Liver (tissue), 9 donors: ENCODE measurements around the gene CCDC178. TPM values are rescaled to one million over a fixed set of nuclear protein-coding genes. Genes with fewer than 3 reads are reported as not detected.

Experiments
- DNase-seq: peaks from one replicate; pipeline ENCODE4 v3.0.0-alpha.2; 2017; ENCODE audit warnings: low spot score
- H3K27ac ChIP-seq, 2 donors: one replicate each; pipeline ENCODE4 v1.7.0; 2013; ENCODE audit warnings: inconsistent platforms in 2 of 2, low read length in 2 of 2, control low read depth in 1 of 2, low read depth in 1 of 2, mild to moderate bottlenecking in 1 of 2
- H3K27me3 ChIP-seq, 4 donors: one replicate each; pipeline versions ENCODE4 v1.6.1 to v1.7.0; 2013; ENCODE audit warnings: low read length in 3 of 4, inconsistent platforms in 1 of 4, mild to moderate bottlenecking in 1 of 4, moderate library complexity in 1 of 4; ENCODE audit not compliant: control insufficient read depth in 4 of 4, insufficient read depth in 4 of 4
- H3K36me3 ChIP-seq, 4 donors: one replicate each; pipeline versions ENCODE4 v1.6.1 to v1.7.0; 2013; ENCODE audit warnings: low read length in 3 of 4, mild to moderate bottlenecking in 3 of 4, low read depth in 1 of 4, moderate library complexity in 1 of 4; ENCODE audit not compliant: control insufficient read depth in 4 of 4, insufficient read depth in 3 of 4
- H3K4me1 ChIP-seq, 4 donors: one replicate each; pipeline versions ENCODE4 v1.6.1 to v1.7.0; 2013; ENCODE audit warnings: low read length in 3 of 4, mild to moderate bottlenecking in 3 of 4, moderate library complexity in 1 of 4; ENCODE audit not compliant: control insufficient read depth in 4 of 4, insufficient read depth in 4 of 4
- H3K4me3 ChIP-seq, 3 donors: one replicate each; pipeline versions ENCODE4 v1.6.1 to v1.7.0; 2013; ENCODE audit warnings: low read length in 3 of 3, control low read depth in 1 of 3, low read depth in 1 of 3, mild to moderate bottlenecking in 1 of 3
- H3K9ac ChIP-seq, 2 donors: one replicate each; pipeline ENCODE4 v1.7.0; 2013; ENCODE audit warnings: low read length in 2 of 2, mild to moderate bottlenecking in 2 of 2, moderate library complexity in 2 of 2, control low read depth in 1 of 2, low read depth in 1 of 2
- H3K9me3 ChIP-seq, 4 donors: one replicate each; pipeline versions ENCODE4 v1.6.1 to v1.7.0; 2013; ENCODE audit warnings: low read length in 3 of 4; ENCODE audit not compliant: control insufficient read depth in 4 of 4
- EGR1 ChIP-seq, 2 donors: IDR thresholded peaks; 2 replicates each; pipeline ENCODE4 v1.6.1; 2016 to 2018; ENCODE audit warnings: antibody characterized with exemption in 2 of 2, low read depth in 2 of 2
- FOXA2 ChIP-seq: IDR thresholded peaks from 2 replicates; pipeline ENCODE4 v1.6.1; 2016; ENCODE audit warnings: antibody characterized with exemption
- GABPA ChIP-seq, 2 donors: IDR thresholded peaks in 1 of 2; conservative IDR thresholded peaks in 1 of 2; 2 replicates each; pipeline ENCODE4 v1.6.1; 2016; ENCODE audit warnings: antibody characterized with exemption in 2 of 2, mild to moderate bottlenecking in 1 of 2, moderate library complexity in 1 of 2
- HNF4A ChIP-seq, 2 donors: conservative IDR thresholded peaks; 2 replicates each; pipeline ENCODE4 v1.6.1; 2016; ENCODE audit warnings: antibody characterized with exemption in 2 of 2, mild to moderate bottlenecking in 2 of 2
- HNF4G ChIP-seq: IDR thresholded peaks from 2 replicates; pipeline ENCODE4 v1.6.1; 2016; ENCODE audit warnings: antibody characterized with exemption
- JUND ChIP-seq, 2 donors: IDR thresholded peaks; 2 replicates each; pipeline ENCODE4 v1.6.1; 2016; ENCODE audit warnings: antibody characterized with exemption in 2 of 2
- NR2F2 ChIP-seq: IDR thresholded peaks from 2 replicates; pipeline ENCODE4 v1.6.1; 2016; ENCODE audit warnings: antibody characterized with exemption
- RAD21 ChIP-seq, 2 donors: IDR thresholded peaks; 2 replicates each; pipeline ENCODE4 v1.6.1; 2016; ENCODE audit warnings: antibody characterized with exemption in 2 of 2, mild to moderate bottlenecking in 2 of 2
- RXRA ChIP-seq, 2 donors: IDR thresholded peaks; 2 replicates each; pipeline ENCODE4 v1.6.1; 2017 to 2018; ENCODE audit warnings: antibody characterized with exemption in 2 of 2, mild to moderate bottlenecking in 1 of 2
- SP1 ChIP-seq: IDR thresholded peaks from 2 replicates; pipeline ENCODE4 v1.6.1; 2018; ENCODE audit warnings: antibody characterized with exemption, mild to moderate bottlenecking
- YY1 ChIP-seq: IDR thresholded peaks from 2 replicates; pipeline ENCODE4 v1.6.1; 2016; ENCODE audit warnings: antibody characterized with exemption, mild to moderate bottlenecking
- WGBS: extraction: QIAGEN DNeasy Blood & Tissue Kit; methylation state at CpG from one replicate; pipeline ENCODE4 v1.1.7; 2013; 5-methylcytosine and 5-hydroxymethylcytosine counted together
- polyA plus RNA-seq, 2 donors: library from polyadenylated mRNA; stranded (reverse) in 1 of 2; unstranded in 1 of 2; fragments of 200-250 nt in 1 of 2; fragments of >200 nt in 1 of 2; fragmentation: Nextera tagmentation in 1 of 2; extraction: Ambion mirVana in 1 of 2; gene quantifications; one replicate each; pipeline versions ENCODE4 v1.2.1 to v1.2.3, GENCODE V29; 2013 to 2015
- total RNA-seq, 2 donors: library from RNA; depleted of rRNA; stranded (reverse); fragments of >200 nt; gene quantifications; one replicate each; pipeline ENCODE4 v1.2.3, GENCODE V29; 2014
- TF ChIP-seq, protein P1 (sequence below): fragments of 150-350 bp; IDR thresholded peaks from 2 replicates; pipeline ENCODE4 v1.5.1; 2017; ENCODE audit warnings: improper control_type of control experiment, low read depth, low read length; ENCODE audit not compliant: missing input control
- TF ChIP-seq, protein P2 (sequence below): IDR thresholded peaks from 2 replicates; pipeline ENCODE4 v1.6.1; 2016; ENCODE audit warnings: antibody characterized with exemption
- TF ChIP-seq, protein P3 (sequence below): IDR thresholded peaks from 2 replicates; pipeline ENCODE4 v1.6.1; 2016; ENCODE audit warnings: antibody characterized with exemption
- TF ChIP-seq, protein P4 (sequence below): IDR thresholded peaks from 2 replicates; pipeline ENCODE4 v1.6.1; 2016; ENCODE audit warnings: antibody characterized with exemption
- TF ChIP-seq, protein P5 (sequence below): IDR thresholded peaks from 2 replicates; pipeline ENCODE4 v1.6.1; 2016; ENCODE audit warnings: antibody characterized with exemption, mild to moderate bottlenecking
- donor health status: healthy.
- donor health status: healthy.
- donor health status: healthy.
- donor health status: healthy.
- donor health status: healthy.

Gene CCDC178
- total and polyA plus RNA-seq, 4 donors, result not detected

DNA sequence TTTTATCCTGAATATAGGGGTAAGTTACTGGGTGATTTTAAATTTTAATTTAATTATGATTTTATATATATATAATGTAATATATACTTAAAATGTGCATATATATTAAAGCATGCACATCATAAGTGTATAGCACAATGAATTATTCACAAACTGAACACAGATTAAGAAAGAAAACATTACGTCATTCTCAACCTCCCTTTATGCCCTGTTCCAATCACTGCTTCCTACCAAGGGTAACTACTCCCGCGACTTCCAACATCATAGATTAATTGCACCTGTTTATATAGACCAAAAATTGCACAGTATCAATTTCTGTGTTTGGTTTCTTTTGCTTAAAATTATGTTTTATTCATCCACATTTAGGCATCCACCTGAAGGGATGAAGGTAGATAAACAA lies 366.4 kb downstream of the CCDC178 start:
- Histone ChIP-seq H3K9ac (no peak overlapping the region), H3K4me1 (no peaks in the 10 kb centered on the region), H3K4me3 (no peak overlapping the region), H3K36me3 (no peaks in the 10 kb centered on the region), H3K27me3 (no peaks in the 10 kb centered on the region), H3K27ac (no peak overlapping the region), H3K9me3 (no peaks in the 10 kb centered on the region)
- WGBS, result 87% methylated on average over 3 of the region's 3 CpGs
- TF ChIP-seq, protein P1, sequence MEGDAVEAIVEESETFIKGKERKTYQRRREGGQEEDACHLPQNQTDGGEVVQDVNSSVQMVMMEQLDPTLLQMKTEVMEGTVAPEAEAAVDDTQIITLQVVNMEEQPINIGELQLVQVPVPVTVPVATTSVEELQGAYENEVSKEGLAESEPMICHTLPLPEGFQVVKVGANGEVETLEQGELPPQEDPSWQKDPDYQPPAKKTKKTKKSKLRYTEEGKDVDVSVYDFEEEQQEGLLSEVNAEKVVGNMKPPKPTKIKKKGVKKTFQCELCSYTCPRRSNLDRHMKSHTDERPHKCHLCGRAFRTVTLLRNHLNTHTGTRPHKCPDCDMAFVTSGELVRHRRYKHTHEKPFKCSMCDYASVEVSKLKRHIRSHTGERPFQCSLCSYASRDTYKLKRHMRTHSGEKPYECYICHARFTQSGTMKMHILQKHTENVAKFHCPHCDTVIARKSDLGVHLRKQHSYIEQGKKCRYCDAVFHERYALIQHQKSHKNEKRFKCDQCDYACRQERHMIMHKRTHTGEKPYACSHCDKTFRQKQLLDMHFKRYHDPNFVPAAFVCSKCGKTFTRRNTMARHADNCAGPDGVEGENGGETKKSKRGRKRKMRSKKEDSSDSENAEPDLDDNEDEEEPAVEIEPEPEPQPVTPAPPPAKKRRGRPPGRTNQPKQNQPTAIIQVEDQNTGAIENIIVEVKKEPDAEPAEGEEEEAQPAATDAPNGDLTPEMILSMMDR, result no peak
- TF ChIP-seq FOXA2, result no peak
- TF ChIP-seq, protein P2, sequence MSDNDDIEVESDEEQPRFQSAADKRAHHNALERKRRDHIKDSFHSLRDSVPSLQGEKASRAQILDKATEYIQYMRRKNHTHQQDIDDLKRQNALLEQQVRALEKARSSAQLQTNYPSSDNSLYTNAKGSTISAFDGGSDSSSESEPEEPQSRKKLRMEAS, result no peak
- TF ChIP-seq RXRA (IDR thresholded peaks at IDR 0.05), result no peak
- no peak for TF ChIP-seq GABPA (IDR thresholded peaks at IDR 0.05 in 1 of 2, conservative IDR thresholded peaks at IDR 0.05 in 1 of 2)
- no peak for TF ChIP-seq RAD21 (IDR thresholded peaks at IDR 0.05)
- TF ChIP-seq NR2F2, result no peak
- TF ChIP-seq YY1, result no peak
- TF ChIP-seq SP1, result no peak
- TF ChIP-seq, protein P3, sequence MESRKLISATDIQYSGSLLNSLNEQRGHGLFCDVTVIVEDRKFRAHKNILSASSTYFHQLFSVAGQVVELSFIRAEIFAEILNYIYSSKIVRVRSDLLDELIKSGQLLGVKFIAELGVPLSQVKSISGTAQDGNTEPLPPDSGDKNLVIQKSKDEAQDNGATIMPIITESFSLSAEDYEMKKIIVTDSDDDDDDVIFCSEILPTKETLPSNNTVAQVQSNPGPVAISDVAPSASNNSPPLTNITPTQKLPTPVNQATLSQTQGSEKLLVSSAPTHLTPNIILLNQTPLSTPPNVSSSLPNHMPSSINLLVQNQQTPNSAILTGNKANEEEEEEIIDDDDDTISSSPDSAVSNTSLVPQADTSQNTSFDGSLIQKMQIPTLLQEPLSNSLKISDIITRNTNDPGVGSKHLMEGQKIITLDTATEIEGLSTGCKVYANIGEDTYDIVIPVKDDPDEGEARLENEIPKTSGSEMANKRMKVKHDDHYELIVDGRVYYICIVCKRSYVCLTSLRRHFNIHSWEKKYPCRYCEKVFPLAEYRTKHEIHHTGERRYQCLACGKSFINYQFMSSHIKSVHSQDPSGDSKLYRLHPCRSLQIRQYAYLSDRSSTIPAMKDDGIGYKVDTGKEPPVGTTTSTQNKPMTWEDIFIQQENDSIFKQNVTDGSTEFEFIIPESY, result no peak
- TF ChIP-seq HNF4G, result no peak
- TF ChIP-seq, protein P4, sequence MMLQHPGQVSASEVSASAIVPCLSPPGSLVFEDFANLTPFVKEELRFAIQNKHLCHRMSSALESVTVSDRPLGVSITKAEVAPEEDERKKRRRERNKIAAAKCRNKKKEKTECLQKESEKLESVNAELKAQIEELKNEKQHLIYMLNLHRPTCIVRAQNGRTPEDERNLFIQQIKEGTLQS, result no peak
- DNase-seq, result no peak

DNA sequence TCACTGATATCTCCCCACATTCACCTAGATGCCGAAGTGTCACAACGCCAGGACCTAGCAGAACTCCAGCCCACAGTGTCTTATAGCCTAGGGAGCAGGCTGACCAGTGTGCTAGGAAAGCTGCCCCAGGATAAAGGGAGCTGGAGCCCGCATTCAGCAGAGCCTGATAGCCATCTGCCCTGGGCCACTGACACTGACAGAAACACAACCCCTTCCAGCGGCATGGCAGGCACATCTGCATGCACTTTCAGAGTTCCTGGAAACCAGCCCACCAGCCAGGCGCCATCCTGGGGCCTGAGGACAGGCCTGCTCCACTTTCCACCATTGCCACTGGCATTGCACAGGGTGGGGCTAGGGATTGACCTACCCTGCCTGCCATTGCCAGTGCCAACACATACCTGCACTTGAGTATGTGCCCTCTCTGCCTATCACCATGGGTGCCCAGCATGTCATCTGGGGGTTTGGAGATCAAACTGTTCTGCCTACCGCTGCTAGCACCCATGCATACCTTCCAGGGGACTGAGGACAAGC lies 377.6 kb downstream of the CCDC178 start:
- H3K27ac ChIP-seq, result no peak overlapping the region
- no peaks in the 10 kb centered on the region for H3K4me1 ChIP-seq
- no peak overlapping the region for H3K9ac ChIP-seq
- H3K4me3 ChIP-seq, result no peak overlapping the region
- DNase-seq, result no peak
- no peaks in the 10 kb centered on the region for H3K36me3 ChIP-seq
- 78% methylated on average over 6 of the region's 6 CpGs for WGBS
- peaks cover 0 to 3% (median under 1%) of the 10 kb centered on the region in 4 donors for H3K9me3 ChIP-seq
- TF ChIP-seq JUND (IDR thresholded peaks at IDR 0.05) (no peak), HNF4G (no peak)
- TF ChIP-seq, protein P2, result no peak
- H3K27me3 ChIP-seq, result no peaks in the 10 kb centered on the region

DNA sequence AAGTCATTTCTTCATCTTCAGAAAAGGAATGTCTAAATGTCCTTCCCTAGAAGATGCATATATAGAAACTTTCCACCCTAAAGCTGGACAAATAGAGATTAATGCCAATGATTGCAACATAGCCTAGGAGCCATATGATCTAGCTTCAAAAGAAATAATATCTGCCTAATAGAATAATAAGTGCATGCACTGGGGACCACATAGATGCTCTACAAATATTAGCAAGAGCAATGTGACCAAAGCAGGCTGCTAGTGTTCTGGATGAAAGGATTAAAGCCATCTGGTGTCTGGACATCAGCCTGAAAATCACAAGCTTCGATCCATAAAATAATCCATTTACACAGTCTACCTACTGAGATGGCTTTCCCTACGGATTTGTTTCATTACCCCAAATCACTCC lies 387.6 kb downstream of the CCDC178 start:
- H3K27me3 ChIP-seq, result no peaks in the 10 kb centered on the region
- H3K4me3 ChIP-seq, result no peak overlapping the region
- no peaks in the 10 kb centered on the region for H3K4me1 ChIP-seq
- no peaks in the 10 kb centered on the region for H3K9me3 ChIP-seq
- H3K36me3 ChIP-seq, result no peaks in the 10 kb centered on the region
- 79% methylated on average over 2 of the region's 2 CpGs for WGBS
- no peak for DNase-seq
- no peak overlapping the region for H3K9ac ChIP-seq
- TF ChIP-seq, protein P3, result no peak
- no peak for TF ChIP-seq SP1
- TF ChIP-seq NR2F2, result no peak
- TF ChIP-seq HNF4G, result no peak
- no peak for TF ChIP-seq HNF4A (conservative IDR thresholded peaks at IDR 0.05)
- TF ChIP-seq FOXA2, result no peak
- TF ChIP-seq, protein P5, sequence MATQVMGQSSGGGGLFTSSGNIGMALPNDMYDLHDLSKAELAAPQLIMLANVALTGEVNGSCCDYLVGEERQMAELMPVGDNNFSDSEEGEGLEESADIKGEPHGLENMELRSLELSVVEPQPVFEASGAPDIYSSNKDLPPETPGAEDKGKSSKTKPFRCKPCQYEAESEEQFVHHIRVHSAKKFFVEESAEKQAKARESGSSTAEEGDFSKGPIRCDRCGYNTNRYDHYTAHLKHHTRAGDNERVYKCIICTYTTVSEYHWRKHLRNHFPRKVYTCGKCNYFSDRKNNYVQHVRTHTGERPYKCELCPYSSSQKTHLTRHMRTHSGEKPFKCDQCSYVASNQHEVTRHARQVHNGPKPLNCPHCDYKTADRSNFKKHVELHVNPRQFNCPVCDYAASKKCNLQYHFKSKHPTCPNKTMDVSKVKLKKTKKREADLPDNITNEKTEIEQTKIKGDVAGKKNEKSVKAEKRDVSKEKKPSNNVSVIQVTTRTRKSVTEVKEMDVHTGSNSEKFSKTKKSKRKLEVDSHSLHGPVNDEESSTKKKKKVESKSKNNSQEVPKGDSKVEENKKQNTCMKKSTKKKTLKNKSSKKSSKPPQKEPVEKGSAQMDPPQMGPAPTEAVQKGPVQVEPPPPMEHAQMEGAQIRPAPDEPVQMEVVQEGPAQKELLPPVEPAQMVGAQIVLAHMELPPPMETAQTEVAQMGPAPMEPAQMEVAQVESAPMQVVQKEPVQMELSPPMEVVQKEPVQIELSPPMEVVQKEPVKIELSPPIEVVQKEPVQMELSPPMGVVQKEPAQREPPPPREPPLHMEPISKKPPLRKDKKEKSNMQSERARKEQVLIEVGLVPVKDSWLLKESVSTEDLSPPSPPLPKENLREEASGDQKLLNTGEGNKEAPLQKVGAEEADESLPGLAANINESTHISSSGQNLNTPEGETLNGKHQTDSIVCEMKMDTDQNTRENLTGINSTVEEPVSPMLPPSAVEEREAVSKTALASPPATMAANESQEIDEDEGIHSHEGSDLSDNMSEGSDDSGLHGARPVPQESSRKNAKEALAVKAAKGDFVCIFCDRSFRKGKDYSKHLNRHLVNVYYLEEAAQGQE, result no peak
- no peak for TF ChIP-seq EGR1 (IDR thresholded peaks at IDR 0.05; ENCODE audit: low read depth in 2 of 2)
- no peak for TF ChIP-seq YY1
- no peak for TF ChIP-seq JUND (IDR thresholded peaks at IDR 0.05)
- no peak for TF ChIP-seq RXRA (IDR thresholded peaks at IDR 0.05)
- TF ChIP-seq, protein P4, result no peak
- H3K27ac ChIP-seq, result no peak overlapping the region
